GM12891 (cell line): ENCODE measurements around the gene RGS9BP. TPM values are rescaled to one million over a fixed set of nuclear protein-coding genes. Genes with fewer than 3 reads are reported as not detected.

Source experiments
- DNase-seq: peaks from one replicate; pipeline ENCODE4 v3.0.0; 2011; ENCODE audit warnings: low spot score; ENCODE audit not compliant: insufficient read length
- FAIRE-seq: peaks from 2 replicates; lab custom pipeline; 2011; peaks lifted over from hg19 to GRCh38; lab: Jason Lieb, UNC
- PAX5 ChIP-seq: IDR thresholded peaks from 2 replicates; pipeline ENCODE4 v1.6.1; 2011; ENCODE audit warnings: low read length, moderate library complexity, mild to moderate bottlenecking; ENCODE audit not compliant: insufficient read depth, severe bottlenecking
- POLR2A ChIP-seq: IDR thresholded peaks from 2 replicates; pipeline ENCODE4 v1.6.1; 2011; ENCODE audit warnings: low read depth, low read length, control low read depth
- POLR2AphosphoS5 ChIP-seq: IDR thresholded peaks from 2 replicates; pipeline ENCODE4 v1.6.1; 2011; ENCODE audit warnings: low read depth, low read length, control low read depth
- POU2F2 ChIP-seq: IDR thresholded peaks from 2 replicates; pipeline ENCODE4 v1.6.1; 2011; ENCODE audit warnings: low read depth, mild to moderate bottlenecking, control low read depth, low read length, moderate library complexity
- SPI1 ChIP-seq: IDR thresholded peaks from 2 replicates; pipeline ENCODE4 v1.6.1; 2011; ENCODE audit warnings: low read depth, low read length, control low read depth
- TAF1 ChIP-seq: IDR thresholded peaks from 2 replicates; pipeline ENCODE4 v1.6.1; 2011; ENCODE audit warnings: low read depth, low read length, control low read depth
- polyA plus RNA-seq: library from polyadenylated mRNA; unstranded; fragments of >200 nt; gene quantifications from one replicate; pipeline ENCODE4 v1.2.1, GENCODE V29; 2012; ENCODE audit warnings: low read depth, missing spikeins, inconsistent platforms; ENCODE audit not compliant: missing spikeins

RGS9BP gene, protein sequence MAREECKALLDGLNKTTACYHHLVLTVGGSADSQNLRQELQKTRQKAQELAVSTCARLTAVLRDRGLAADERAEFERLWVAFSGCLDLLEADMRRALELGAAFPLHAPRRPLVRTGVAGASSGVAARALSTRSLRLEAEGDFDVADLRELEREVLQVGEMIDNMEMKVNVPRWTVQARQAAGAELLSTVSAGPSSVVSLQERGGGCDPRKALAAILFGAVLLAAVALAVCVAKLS
- 0.08 TPM for polyA plus RNA-seq

DNA sequence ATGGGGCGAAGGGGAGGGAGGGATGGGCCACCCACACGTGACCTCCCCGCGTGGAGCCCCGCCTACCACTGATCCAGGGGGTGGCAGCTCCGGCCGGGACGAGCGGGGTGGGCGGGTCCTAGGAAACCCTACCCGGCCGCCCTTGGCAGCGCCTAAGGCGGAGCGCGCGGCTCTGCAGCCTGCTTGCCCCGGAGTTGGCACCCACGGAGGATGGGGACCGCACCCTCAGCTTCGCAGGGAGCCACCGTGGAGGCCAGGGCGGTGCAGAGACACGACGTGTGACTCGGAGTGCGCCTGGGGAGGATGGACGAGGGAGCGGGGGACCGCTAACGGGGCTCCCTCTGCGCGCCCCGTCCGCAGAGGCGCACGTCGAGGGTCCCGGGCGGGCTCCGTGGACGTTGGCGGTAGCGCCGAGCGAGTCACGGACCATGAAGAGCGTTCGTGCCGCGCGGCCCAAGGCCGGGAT is at the start of gene RGS9BP:
Gene RGS9BP (plus strand): TSS at position 129 of the 466 bp plus-strand sequence. CDS start 416 bp downstream, outside the sequence.
- TF ChIP-seq TAF1 (no peak), SPI1 (no peak)
- FAIRE-seq: peak; percentile 33
- DNase-seq: no peak

DNA sequence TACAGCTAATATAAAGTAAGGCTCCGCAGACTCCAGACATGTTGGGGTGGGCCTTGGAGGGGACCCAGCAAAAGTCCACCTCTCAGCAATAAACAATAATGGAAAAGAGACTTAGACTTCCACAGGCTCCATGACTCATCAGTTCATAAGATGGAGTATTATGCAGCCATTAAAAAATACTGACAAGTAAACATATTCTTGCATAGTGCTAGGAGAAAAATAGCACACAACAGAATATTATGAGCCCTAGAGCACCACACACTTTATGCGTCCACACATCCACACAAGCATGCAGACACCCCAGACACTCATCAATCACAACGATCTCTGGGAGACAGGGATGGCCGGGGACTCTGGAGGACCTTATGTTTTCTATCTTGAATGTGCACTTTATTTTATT is 48.7 kb upstream of the RGS9BP start:
- FAIRE-seq: no peak
- DNase-seq: no peak
- TF ChIP-seq POLR2A: no peak
- TF ChIP-seq POU2F2: no peak
- no peak for TF ChIP-seq POLR2AphosphoS5
- no peak for TF ChIP-seq SPI1
- no peak for TF ChIP-seq TAF1
- no peak for TF ChIP-seq PAX5

DNA sequence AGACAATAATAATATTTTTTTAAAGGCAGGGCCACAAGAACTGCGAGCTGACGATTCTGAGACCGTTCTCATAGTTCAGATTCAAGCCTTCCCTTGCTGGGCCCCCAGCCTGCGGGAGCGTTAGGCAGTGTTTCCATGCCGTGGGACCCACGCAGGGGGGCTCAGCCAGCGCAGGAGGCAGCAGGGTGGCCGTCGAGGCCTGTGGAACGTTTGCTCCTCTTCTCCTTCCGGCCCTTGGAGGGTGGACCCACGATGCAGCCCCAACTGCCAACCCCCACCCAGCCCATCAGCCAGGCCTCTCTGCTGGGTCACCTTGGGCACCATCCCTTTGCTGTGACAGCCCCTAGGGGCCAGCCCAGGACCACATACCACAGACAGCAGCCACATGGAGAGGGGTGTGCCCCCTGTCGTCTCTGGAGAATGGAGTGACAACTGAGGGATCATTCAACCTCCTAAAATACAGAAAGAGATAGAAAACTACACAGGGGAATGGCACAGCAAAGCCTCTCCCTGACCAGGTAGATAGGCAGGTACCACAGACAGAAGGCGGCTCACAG is 47.9 kb upstream of the RGS9BP start:
- no peak for DNase-seq
- no peak for FAIRE-seq
- TF ChIP-seq POU2F2 (no peak), PAX5 (no peak), SPI1 (no peak), POLR2A (no peak), POLR2AphosphoS5 (no peak), TAF1 (no peak)

DNA sequence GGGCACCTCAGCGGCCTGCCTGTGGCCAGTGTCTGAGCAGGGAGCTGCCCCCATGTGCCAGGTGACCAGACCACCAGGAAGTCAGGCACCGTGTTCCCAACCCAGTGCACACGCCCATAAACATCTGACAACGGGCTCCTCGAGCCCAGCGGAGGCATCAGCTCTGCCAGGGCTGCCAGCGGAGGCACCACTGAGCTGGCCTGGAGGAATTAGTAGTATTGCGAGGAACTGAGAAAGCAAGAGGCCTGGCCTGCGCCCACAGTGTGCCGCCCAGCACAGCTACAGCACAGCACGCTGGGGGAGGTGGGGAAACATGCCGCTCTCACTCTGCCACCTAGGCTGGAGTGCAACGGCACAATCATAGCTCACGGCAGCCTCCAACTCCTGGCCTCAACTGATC is 45.3 kb upstream of the RGS9BP start:
- FAIRE-seq (no peak), DNase-seq (no peak)
- no peak for TF ChIP-seq PAX5
- no peak for TF ChIP-seq POLR2AphosphoS5
- no peak for TF ChIP-seq POU2F2

DNA sequence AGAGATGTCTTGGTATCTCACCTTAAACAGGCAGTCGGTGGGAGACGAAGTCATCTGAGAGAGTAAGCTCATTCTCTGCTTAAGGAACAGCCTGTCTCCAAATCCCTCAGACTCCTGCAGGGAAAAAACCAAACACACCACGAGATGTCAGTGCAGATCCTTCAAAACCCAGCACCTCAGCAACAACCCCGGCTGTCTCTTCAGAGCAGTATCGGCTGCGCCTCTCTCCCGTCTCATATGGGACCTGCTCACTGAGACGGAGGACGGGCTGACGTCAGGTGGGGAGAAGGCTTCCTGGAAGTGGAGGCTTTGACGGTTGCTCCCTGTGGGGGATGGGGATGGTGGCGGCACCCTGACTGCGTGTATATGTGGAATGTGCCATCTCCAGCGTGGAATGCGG is 44.3 kb upstream of the RGS9BP start:
- DNase-seq: no peak
- no peak for TF ChIP-seq POLR2A
- TF ChIP-seq POU2F2: no peak
- no peak for TF ChIP-seq PAX5
- FAIRE-seq: no peak

DNA sequence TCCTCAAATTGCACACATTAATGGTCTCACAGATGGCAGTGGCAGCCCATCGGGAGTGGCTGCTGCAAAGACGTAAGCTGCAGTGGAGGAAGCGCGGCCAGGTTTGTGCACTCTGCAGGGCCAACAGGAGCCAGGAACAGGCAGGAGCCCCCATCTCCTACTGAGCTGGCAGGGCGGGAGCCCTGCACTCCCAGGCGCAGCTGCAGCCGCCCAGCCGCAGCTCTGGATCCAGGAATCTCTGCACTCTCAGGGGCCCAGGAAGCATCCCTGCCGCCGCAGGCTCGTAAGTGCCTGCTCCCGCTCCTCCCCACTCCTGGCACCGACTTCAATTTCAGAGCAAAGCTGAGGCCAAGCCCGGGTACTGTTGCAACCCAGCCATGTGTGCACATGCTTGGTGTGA is 38.2 kb upstream of the RGS9BP start:
- FAIRE-seq (no peak), DNase-seq (no peak)
- TF ChIP-seq TAF1: no peak
- no peak for TF ChIP-seq POLR2A
- no peak for TF ChIP-seq POLR2AphosphoS5

DNA sequence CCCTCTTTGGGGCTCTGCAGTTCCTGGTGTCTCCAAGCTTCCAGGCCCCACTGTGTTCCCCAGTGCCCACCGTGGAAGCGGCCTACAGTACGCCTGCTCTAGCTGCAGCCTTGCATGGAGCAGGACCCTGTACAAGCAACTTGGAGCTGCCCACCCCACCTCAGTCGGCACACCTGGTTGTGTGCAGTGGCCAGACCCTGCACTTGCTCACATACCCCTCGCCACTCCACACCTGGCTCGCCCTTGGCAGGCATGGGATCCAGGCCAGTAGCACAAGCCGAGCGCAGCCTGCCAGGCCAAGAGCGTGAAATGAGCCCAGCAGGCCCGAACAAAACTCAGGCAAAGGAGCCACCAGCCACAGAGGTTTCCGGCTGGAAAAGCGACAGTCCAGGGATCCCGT is 37.0 kb upstream of the RGS9BP start:
- FAIRE-seq (no peak), DNase-seq (no peak)
- TF ChIP-seq POLR2A (no peak), SPI1 (no peak), POLR2AphosphoS5 (no peak), PAX5 (no peak), TAF1 (no peak), POU2F2 (no peak)

DNA sequence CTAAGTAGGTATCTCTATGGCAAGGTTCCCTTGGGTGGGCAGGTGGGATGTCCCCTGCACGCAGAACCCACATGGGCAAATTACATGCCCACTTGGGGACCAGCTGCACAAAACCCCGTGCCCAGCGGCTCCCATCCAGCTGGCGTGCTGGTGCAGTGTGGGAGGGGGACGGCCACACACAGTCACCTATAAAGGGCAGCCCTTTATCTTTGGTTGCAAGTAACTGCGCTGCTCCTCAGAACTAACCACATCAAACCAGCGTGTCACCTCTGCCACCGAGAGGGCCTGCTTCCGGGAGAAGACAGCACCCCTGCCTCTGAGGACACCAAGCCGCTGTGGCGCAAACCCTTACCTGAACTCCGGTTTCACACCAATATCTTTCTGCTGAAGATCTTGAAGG is 32.9 kb upstream of the RGS9BP start:
- TF ChIP-seq PAX5: no peak
- TF ChIP-seq POLR2AphosphoS5: no peak
- TF ChIP-seq TAF1: no peak
- TF ChIP-seq SPI1: no peak
- TF ChIP-seq POLR2A: no peak
- no peak for TF ChIP-seq POU2F2
- no peak for DNase-seq
- FAIRE-seq: no peak

DNA sequence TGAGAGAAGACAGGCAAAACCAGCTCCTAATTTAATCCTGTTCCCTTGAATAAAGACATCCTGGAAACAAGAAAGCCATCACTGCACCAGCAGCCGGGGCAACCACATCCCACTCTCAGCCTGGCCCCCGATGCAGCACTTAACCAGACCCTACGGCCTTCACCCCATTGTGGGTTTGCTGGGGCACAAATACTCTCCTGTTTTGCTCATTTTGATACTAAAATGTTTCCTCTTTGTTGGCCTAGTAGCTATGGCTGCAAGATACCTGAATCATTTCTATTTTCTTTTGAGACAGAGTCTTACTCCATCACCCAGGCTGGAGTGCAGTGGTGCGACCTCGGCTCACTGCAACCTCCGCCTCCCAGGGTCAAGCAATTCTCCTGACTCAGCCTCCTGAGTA is 29.1 kb upstream of the RGS9BP start:
- peak; percentile 5 for FAIRE-seq
- DNase-seq: no peak
- TF ChIP-seq POLR2A (no peak), POU2F2 (no peak), SPI1 (no peak), PAX5 (no peak), POLR2AphosphoS5 (no peak), TAF1 (no peak)

DNA sequence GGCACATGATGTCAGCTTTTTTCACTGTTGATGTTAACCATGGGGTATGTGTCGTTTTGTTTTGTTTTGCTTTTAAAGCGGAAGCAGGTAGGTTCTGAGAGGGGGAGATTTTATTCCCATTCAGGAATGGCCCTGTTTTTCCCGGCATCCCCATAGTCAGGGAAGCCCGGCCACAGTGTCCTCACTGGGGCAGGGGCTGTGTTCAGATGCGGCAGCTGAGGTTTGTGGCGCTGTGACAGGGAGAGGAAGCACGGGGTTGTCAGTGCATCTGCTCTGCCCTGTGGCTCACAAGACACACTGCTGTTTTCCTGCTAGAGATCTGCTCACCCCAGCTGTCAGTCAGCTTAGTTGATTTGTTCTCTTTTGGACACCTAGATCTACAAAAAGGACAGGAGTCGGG is 28.3 kb upstream of the RGS9BP start:
- no peak for FAIRE-seq
- no peak for DNase-seq
- no peak for TF ChIP-seq POLR2AphosphoS5
- TF ChIP-seq PAX5: no peak
- TF ChIP-seq TAF1: no peak
- no peak for TF ChIP-seq POLR2A
- no peak for TF ChIP-seq SPI1
- TF ChIP-seq POU2F2: no peak

DNA sequence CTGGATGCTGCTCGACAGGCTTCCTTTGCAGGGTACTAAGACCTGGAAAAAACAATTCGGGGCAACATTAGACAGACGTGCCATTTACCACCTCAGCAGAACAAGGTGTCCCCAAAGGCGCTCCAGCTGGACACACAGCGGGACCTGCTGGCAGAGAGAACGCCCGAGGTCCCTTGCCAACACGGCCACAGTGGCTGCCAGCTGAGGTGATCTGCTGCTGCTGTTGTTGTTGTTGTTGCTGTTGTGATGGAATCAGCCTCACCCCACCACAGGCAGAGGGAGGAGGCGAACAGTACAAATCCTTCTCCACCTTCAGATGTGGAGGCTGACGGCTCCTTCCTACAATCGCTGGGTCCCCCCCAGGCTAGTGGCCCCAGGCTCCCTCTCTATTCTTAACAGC is 25.9 kb upstream of the RGS9BP start:
- FAIRE-seq (peak; percentile 31), DNase-seq (no peak)
- TF ChIP-seq POU2F2 (no peak), POLR2A (no peak), TAF1 (no peak), SPI1 (no peak)
